Mesenchymal stem cell (in vitro differentiated cells and primary cell): Measurements from ENCODE around the gene CATSPERZ.
A peak's percentile ranks its signal among the peaks of the same experiment; 100 is the strongest.

Source experiments
- DNase-seq: peaks from one replicate; pipeline ENCODE4 v3.0.0-alpha.2; 2013
- H2AFZ ChIP-seq: one replicate; pipeline ENCODE4 v1.6.1; 2013; ENCODE audit warnings: low read depth, mild to moderate bottlenecking, control low read depth, inconsistent platforms, low read length, moderate library complexity
- H2AK5ac ChIP-seq: 2 replicates; pipeline ENCODE4 v1.6.1; 2013; ENCODE audit warnings: low read length, moderate library complexity, mild to moderate bottlenecking, inconsistent platforms; ENCODE audit not compliant: severe bottlenecking
- H2BK120ac ChIP-seq: one replicate; pipeline ENCODE4 v1.6.1; 2013; ENCODE audit warnings: low read depth, mild to moderate bottlenecking, inconsistent platforms, low read length, moderate library complexity
- H2BK12ac ChIP-seq, 2 experiments: one replicate each; pipeline ENCODE4 v1.6.1; 2013; ENCODE audit warnings: inconsistent platforms in 2 of 2, low read length in 2 of 2, mild to moderate bottlenecking in 2 of 2, moderate library complexity in 2 of 2, control low read depth in 1 of 2
- H2BK15ac ChIP-seq: one replicate; pipeline ENCODE4 v1.6.1; 2013; ENCODE audit warnings: mild to moderate bottlenecking, low read depth, inconsistent platforms; ENCODE audit not compliant: poor library complexity, severe bottlenecking
- H2BK5ac ChIP-seq: 2 replicates; pipeline ENCODE4 v1.6.1; 2013; ENCODE audit warnings: low read depth, mild to moderate bottlenecking, low read length, control low read depth, inconsistent platforms; ENCODE audit not compliant: poor library complexity, severe bottlenecking
- H3K14ac ChIP-seq, 2 experiments: one replicate each; pipeline ENCODE4 v1.6.1; 2013; ENCODE audit warnings: inconsistent platforms in 2 of 2, low read length in 2 of 2, control low read depth in 1 of 2, mild to moderate bottlenecking in 1 of 2, moderate library complexity in 1 of 2
- H3K18ac ChIP-seq, 2 experiments: one replicate each; pipeline ENCODE4 v1.6.1; 2013; ENCODE audit warnings: inconsistent platforms in 2 of 2, low read length in 2 of 2, control low read depth in 1 of 2, low read depth in 1 of 2, mild to moderate bottlenecking in 1 of 2
- H3K23ac ChIP-seq, 2 experiments: one replicate each; pipeline ENCODE4 v1.6.1; 2013; ENCODE audit warnings: inconsistent platforms in 2 of 2, low read length in 2 of 2, mild to moderate bottlenecking in 2 of 2, moderate library complexity in 2 of 2, control low read depth in 1 of 2
- H3K27ac ChIP-seq: 2 replicates; pipeline ENCODE4 v1.5.1; 2013; ENCODE audit warnings: mild to moderate bottlenecking, moderate library complexity, low read length, control low read depth, inconsistent platforms; ENCODE audit not compliant: poor library complexity, severe bottlenecking
- H3K27me3 ChIP-seq, 2 experiments: 2 replicates each; pipeline versions ENCODE4 v1.6.1 to v1.7.0; 2013; ENCODE audit warnings: low read length in 2 of 2, mild to moderate bottlenecking in 2 of 2, moderate library complexity in 2 of 2, control low read depth in 1 of 2, inconsistent platforms in 1 of 2; ENCODE audit not compliant: control insufficient read depth in 1 of 2, insufficient read depth in 1 of 2
- H3K36me3 ChIP-seq, 2 experiments: 2 replicates each; pipeline versions ENCODE4 v1.6.1 to v1.7.0; 2013; ENCODE audit warnings: low read length in 2 of 2, control low read depth in 1 of 2, inconsistent platforms in 1 of 2, low read depth in 1 of 2, mild to moderate bottlenecking in 1 of 2; ENCODE audit not compliant: insufficient read depth in 2 of 2, control insufficient read depth in 1 of 2
- H3K4ac ChIP-seq, 2 experiments: one replicate each; pipeline ENCODE4 v1.6.1; 2013; ENCODE audit warnings: inconsistent platforms in 2 of 2, low read length in 2 of 2, mild to moderate bottlenecking in 2 of 2, moderate library complexity in 2 of 2, control low read depth in 1 of 2, low read depth in 1 of 2
- H3K4me1 ChIP-seq: 2 replicates; pipeline ENCODE4 v1.6.1; 2013; ENCODE audit warnings: low read depth, low read length, control low read depth; ENCODE audit not compliant: control insufficient read depth, insufficient read depth
- H3K4me2 ChIP-seq: 2 replicates; pipeline ENCODE4 v1.6.1; 2013; ENCODE audit warnings: low read length, mild to moderate bottlenecking, inconsistent platforms; ENCODE audit not compliant: poor library complexity, severe bottlenecking
- H3K4me3 ChIP-seq, 2 experiments: 2 replicates each; pipeline versions ENCODE4 v1.5.1 to v1.7.0; 2013; ENCODE audit warnings: low read length in 2 of 2, mild to moderate bottlenecking in 2 of 2, control low read depth in 1 of 2, low read depth in 1 of 2; ENCODE audit not compliant: insufficient read depth in 1 of 2
- H3K79me1 ChIP-seq: replicated peaks from 2 replicates; pipeline ENCODE4 v1.6.1; 2013; ENCODE audit warnings: mild to moderate bottlenecking, control low read depth, low read length, inconsistent platforms; ENCODE audit not compliant: poor library complexity, severe bottlenecking
- H3K9ac ChIP-seq: 2 replicates; pipeline ENCODE4 v1.7.0; 2013; ENCODE audit warnings: mild to moderate bottlenecking, low read length, moderate library complexity
- H3K9me3 ChIP-seq: 2 replicates; pipeline ENCODE4 v1.7.0; 2013; ENCODE audit warnings: mild to moderate bottlenecking, low read length; ENCODE audit not compliant: control insufficient read depth
- H4K8ac ChIP-seq: one replicate; pipeline ENCODE4 v1.6.1; 2013; ENCODE audit warnings: inconsistent platforms, mild to moderate bottlenecking, low read length, moderate library complexity
- H4K91ac ChIP-seq: one replicate; pipeline ENCODE4 v1.6.1; 2013; ENCODE audit warnings: mild to moderate bottlenecking, low read length, inconsistent platforms
- WGBS: methylation state at CpG from one replicate; pipeline ENCODE4 v1.1.7; 2013; ENCODE audit warnings: mixed read lengths; 5-methylcytosine and 5-hydroxymethylcytosine counted together

Gene CATSPERZ

DNA sequence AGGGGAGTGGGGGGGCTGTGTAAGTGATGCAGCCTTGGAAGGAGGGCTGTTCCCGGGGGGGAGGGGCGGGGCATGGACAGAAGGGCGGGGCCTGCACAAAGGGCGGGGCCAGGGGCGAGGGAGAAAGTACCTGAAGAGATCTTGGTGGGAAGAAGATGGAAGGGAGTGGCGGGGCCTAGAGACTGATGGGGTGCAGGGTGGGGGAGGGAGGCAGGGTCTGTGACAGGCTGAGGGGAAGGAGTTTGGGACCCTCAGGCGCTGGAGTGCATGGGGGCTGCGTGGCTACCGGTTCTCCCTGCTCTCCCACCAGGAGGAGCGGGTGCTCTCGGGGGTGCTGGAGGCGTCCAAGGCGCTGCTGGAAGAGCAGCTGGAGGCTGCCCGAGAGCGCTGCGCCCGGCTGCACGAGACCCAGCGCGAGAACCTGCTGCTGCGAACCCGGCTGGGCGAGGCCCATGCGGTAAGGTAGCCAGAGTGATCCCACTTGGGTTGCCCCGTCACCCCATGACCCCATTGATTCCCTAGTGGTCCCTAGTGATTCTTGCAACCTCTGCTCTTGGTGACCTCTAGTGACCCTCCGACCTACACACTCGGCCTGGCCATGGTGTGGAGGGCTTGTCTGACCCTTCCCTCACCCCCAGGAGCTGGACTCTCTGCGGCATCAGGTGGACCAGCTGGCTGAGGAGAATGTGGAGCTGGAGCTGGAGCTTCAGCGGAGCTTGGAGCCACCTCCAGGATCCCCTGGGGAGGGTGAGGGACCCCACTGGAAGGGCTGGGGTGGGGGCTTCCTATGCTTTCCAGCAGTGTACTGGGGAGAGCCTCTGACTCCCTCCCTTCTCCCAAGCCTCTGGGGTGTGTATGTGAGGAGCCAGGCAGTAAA lies 42.9 kb downstream of the CATSPERZ start:
- H4K8ac ChIP-seq, result no peak overlapping the region
- H3K9me3 ChIP-seq, result no peaks in the 10 kb centered on the region
- no peak overlapping the region for H3K14ac ChIP-seq
- no peak overlapping the region for H2BK120ac ChIP-seq
- H2BK15ac ChIP-seq, result no peak overlapping the region
- peaks cover 0 to 15% of the 10 kb centered on the region in 2 experiments for H3K27me3 ChIP-seq
- no peaks in the 10 kb centered on the region for H3K36me3 ChIP-seq
- no peak overlapping the region for H3K4ac ChIP-seq
- no peak overlapping the region for H2AK5ac ChIP-seq
- peak overlapping the region in 1 of 2 experiments; percentile 31 for H2BK12ac ChIP-seq
- H3K23ac ChIP-seq, result no peak overlapping the region
- 68% methylated on average over 28 of the region's 29 CpGs for WGBS
- no peak overlapping the region for H2BK5ac ChIP-seq
- H3K4me3 ChIP-seq, result peak overlapping the region in 1 of 2 experiments; percentile 34
- no peak overlapping the region for H3K18ac ChIP-seq
- DNase-seq, result no peak
- peak overlapping the region; percentile 32 for H4K91ac ChIP-seq
- H2AFZ ChIP-seq, result no peak overlapping the region
- H3K27ac ChIP-seq, result no peak overlapping the region
- no peak overlapping the region for H3K9ac ChIP-seq
- no peak overlapping the region for H3K4me2 ChIP-seq
- peaks cover 14% of the 10 kb centered on the region for H3K4me1 ChIP-seq
- H3K79me1 ChIP-seq, result no peaks in the 10 kb centered on the region

DNA sequence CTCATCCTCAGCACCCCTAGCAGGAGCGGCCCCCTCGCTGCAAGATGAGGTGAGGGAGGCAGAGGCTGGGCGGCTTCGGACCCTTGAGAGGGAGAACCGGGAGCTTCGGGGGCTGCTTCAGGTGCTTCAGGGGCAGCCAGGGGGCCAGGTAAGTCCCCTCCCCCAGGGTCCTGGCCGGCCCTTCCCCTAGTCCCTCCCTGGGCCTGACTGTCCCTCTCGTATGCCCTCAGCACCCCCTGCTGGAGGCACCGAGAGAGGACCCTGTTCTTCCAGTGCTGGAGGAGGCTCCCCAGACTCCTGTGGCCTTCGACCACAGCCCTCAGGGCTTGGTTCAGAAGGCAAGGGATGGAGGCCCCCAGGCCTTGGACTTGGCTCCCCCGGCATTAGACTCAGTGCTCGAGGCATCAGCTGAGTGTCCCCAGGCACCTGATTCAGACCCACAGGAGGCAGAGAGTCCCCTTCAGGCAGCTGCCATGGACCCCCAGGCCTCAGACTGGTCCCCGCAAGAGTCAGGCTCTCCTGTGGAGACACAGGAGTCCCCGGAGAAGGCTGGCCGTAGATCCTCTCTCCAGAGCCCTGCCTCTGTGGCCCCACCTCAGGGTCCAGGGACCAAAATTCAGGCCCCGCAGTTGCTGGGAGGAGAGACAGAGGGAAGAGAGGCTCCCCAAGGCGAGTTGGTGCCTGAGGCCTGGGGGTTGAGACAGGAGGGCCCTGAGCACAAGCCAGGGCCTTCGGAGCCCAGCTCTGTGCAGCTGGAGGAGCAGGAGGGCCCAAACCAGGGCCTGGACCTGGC lies 43.8 kb downstream of the CATSPERZ start:
- Histone ChIP-seq H2AFZ (no peak overlapping the region), H3K4me2 (no peak overlapping the region), H3K18ac (no peak overlapping the region), H3K14ac (no peak overlapping the region), H3K27ac (no peak overlapping the region), H4K91ac (peak overlapping the region; percentile 32), H3K9me3 (no peaks in the 10 kb centered on the region), H2BK120ac (no peak overlapping the region), H2BK15ac (no peak overlapping the region), H2AK5ac (no peak overlapping the region), H2BK12ac (no peak overlapping the region), H2BK5ac (no peak overlapping the region), H3K79me1 (no peaks in the 10 kb centered on the region), H3K27me3 (peaks cover 0 to 15% of the 10 kb centered on the region in 2 experiments), H3K36me3 (no peaks in the 10 kb centered on the region), H3K4ac (no peak overlapping the region), H4K8ac (no peak overlapping the region), H3K4me3 (no peak overlapping the region), H3K23ac (no peak overlapping the region), H3K9ac (no peak overlapping the region), H3K4me1 (peaks cover 17% of the 10 kb centered on the region)
- WGBS, result 84% methylated on average over 18 of the region's 18 CpGs
- no peak for DNase-seq

DNA sequence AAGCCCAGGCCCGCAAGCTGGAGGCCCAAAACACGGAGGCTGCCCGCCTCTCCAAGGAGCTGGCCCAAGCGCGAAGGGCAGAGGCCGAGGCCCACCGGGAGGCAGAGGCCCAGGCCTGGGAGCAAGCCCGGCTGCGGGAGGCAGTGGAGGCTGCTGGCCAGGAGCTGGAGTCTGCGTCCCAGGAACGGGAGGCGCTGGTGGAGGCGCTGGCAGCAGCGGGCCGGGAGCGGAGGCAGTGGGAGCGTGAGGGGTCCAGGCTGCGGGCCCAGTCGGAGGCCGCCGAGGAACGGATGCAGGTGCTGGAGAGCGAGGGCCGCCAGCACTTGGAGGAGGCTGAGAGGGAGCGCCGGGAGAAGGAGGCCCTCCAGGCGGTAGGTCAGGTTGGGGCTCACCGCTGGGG lies 44.6 kb downstream of the CATSPERZ start:
- Histone ChIP-seq H3K27ac (no peak overlapping the region), H2AK5ac (no peak overlapping the region), H3K79me1 (no peaks in the 10 kb centered on the region), H2BK12ac (no peak overlapping the region), H3K18ac (no peak overlapping the region), H3K4ac (no peak overlapping the region), H2BK120ac (no peak overlapping the region), H2AFZ (no peak overlapping the region), H3K9me3 (no peaks in the 10 kb centered on the region), H3K14ac (no peak overlapping the region), H4K8ac (no peak overlapping the region), H3K36me3 (no peaks in the 10 kb centered on the region), H3K4me2 (no peak overlapping the region), H4K91ac (no peak overlapping the region), H3K23ac (no peak overlapping the region), H2BK5ac (no peak overlapping the region), H3K9ac (no peak overlapping the region), H3K4me1 (peaks cover 17% of the 10 kb centered on the region), H2BK15ac (no peak overlapping the region), H3K27me3 (peaks cover 0 to 19% of the 10 kb centered on the region in 2 experiments), H3K4me3 (no peak overlapping the region)
- DNase-seq, result no peak
- WGBS, result 95% methylated on average over 28 of the region's 28 CpGs
